T47D (cell line): ENCODE data around the gene RAB40C.

ENCODE experiments used
- DNase-seq, 2 experiments: peaks; one replicate each; pipeline versions ENCODE4 v3.0.0 to v3.0.0-alpha.2; 2011 to 2012; ENCODE audit warnings: low read depth in 1 of 2, low spot score in 1 of 2
- JUND ChIP-seq: IDR thresholded peaks from 2 replicates; pipeline ENCODE4 v1.6.1; 2012; ENCODE audit warnings: low read depth
- in situ Hi-C: cut with HindIII; loops from 2 replicates; pipeline ENCODE4 v1.10.0; 2016; ENCODE audit warnings: low sequenced_read_pairs, low pct_unique_long_range_greater_than_20kb

Gene RAB40C

DNA sequence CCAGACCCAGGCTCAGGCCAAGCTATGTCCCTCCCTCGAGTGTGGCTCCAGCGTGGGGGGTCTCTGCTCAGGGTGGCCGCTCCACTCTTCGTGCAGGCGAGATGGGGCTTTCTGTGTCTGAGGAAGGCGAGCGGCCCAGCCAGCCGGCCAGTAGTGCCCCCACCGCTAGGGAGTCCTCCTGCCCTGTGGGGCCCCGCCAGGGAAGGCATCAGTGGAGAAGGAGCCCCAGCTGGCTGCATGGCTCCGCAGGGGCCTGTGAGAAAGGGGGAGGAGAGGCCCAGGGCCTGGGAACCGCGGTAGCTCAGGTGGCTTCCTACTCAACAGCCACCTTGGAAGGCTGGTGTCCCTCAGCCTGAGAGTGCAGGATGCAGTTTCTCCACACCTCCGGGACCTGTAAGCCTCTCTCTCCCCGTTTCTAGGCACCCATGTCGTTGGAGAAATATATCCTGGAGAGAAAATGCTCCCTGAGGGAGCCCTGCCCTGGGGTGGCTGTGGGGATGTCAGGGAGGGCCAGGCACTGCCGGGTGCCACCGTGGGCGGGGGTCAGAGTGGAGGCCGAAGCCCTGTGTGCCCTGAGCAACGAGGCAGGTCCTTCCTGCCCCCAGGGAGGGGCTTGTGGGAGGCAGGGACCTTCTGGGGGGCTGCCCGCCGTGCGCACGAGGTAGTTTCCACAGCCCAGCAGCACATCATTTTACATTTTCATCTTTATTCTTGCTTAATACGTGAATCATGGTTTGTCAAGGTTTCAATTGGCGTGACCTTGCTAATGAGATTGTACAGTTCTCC, 16.8 kb upstream of the RAB40C start:
- in situ Hi-C loops, result no loop called here
- TF ChIP-seq JUND, result no peak
- no peak for DNase-seq

DNA sequence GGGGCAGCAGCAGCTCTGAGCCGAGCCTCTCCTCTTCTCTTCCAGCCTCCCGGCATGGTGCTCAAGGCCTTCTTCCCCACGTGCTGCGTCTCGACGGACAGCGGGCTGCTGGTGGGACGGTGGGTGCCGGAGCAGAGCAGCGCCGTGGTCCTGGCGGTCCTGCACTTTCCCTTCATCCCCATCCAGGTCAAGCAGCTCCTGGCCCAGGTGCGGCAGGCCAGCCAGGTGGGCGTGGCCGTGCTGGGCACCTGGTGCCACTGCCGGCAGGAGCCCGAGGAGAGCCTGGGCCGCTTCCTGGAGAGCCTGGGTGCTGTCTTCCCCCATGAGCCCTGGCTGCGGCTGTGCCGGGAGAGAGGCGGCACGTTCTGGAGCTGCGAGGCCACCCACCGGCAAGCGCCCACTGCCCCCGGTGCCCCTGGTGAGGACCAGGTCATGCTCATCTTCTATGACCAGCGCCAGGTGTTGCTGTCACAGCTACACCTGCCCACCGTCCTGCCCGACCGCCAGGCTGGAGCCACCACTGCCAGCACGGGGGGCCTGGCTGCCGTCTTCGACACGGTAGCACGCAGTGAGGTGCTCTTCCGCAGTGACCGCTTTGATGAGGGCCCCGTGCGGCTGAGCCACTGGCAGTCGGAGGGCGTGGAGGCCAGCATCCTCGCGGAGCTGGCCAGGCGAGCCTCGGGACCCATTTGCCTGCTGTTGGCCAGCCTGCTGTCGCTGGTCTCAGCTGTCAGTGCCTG, 15.7 kb upstream of the RAB40C start:
- DNase-seq, result no peak
- TF ChIP-seq JUND, result no peak
- in situ Hi-C loops, result no loop called here

DNA sequence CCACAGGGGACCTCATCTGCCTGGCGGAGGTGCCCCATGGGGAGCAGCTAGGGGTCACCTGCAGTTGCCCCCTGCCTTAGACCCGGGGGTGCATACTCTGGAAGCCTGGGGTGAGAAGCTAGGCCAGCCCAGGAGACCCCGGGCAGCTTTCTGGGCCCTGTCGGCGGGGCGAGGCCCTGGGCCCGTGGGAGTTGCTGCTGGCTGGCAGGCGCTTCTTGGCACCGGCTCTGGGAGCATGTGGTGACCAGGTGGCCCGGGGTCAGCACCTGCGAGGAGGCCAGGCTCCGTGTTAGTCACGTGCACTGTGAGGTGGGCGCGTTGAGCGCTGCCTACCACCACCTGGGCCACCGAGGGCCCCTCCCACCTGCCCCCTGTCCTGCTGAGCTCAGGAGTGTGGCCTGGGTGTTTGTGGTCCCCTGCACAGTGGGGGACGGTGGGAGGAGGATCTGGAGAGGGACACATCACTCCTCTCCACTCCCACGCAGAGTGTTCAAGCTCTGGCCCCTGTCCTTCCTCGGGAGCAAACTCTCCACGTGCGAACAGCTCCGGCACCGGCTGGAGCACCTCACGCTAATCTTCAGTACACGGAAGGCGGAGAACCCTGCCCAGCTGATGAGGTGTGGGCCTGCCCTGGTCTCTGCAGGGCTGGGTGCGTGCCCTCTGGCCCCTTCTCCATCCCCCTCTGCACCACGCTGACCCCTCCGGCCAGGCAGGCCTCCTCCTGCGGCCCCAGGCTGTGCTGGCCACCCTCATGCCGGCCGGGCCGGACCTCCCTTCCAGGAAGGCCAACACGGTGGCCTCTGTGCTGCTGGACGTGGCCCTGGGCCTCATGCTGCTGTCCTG, 14.3 kb upstream of the RAB40C start:
- DNase-seq, result no peak
- in situ Hi-C loops, result no loop called here
- no peak for TF ChIP-seq JUND

DNA sequence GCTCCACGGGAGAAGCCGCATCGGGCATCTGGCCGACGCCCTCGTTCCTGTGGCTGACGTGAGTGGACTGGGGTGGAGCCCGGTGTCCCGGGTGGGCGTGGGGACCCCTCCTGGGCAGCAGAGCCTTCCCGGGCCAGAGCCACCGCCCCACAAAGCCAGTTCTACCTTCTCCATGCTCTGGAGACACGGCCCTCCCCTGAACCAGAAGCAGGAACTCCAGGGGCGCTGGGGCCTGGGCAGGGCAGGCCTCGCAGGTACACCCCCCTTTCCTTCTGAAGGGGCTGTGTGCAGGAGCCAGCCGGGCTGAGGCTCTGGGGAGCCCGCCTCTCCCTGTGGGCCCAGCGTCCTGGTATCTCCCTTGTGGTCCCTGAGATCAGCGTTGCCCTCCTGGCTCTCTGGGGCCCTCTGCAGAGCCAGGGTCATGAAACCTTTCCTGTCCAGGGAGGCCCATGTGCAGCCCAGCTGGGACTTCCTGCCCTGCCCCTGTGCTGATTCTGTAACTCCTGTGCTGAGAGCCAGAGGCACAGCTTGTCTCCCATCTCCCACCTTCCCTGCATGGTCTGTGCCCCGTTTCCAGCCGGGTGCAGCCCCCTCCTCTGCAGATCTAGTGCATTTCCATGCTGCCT, 13.6 kb upstream of the RAB40C start:
- no peak for DNase-seq
- in situ Hi-C loops, result no loop called here
- no peak for TF ChIP-seq JUND

DNA sequence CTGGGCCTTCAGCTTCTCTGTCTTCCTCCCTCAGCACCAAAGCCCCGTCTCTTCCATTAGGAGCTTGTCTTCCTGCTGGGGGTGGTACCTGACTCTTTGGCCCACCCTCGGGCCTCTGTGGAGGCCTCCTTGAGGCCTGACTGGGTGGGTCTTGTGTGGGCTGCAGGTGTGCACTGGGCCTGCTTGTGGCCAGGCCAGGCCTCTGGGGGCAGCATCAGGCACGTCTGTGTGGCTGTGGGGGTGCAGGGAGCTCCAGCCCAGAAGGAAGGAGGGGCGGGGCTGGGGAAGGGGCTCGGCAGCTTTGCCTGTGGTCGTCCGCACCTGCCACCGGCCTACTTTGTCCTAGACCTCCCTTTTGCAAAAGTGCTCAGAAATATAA, 13.1 kb upstream of the RAB40C start:
- no peak for TF ChIP-seq JUND
- in situ Hi-C loops, result no loop called here
- no peak for DNase-seq

DNA sequence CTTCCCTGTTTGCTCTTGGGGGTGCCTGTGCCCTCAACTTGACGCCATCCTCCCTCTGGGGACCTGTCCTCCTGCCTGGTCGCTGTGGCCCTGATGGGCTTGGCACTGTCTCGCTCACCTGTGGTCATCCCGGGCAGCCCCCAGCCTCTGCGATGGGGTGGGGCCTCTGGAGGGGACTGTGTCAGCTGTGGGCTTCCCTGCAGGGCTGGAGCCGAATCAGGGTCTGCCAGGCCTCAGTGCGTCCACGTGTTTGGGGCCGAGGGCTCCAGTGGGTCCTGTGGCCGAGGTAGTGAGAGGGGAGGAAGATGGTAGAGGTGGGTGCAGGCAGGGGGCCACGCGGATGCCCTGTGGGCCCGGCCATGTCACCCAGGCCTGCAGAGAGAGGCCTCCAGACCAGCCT, 12.1 kb upstream of the RAB40C start:
- no peak for TF ChIP-seq JUND
- no peak for DNase-seq
- in situ Hi-C loops, result no loop called here

DNA sequence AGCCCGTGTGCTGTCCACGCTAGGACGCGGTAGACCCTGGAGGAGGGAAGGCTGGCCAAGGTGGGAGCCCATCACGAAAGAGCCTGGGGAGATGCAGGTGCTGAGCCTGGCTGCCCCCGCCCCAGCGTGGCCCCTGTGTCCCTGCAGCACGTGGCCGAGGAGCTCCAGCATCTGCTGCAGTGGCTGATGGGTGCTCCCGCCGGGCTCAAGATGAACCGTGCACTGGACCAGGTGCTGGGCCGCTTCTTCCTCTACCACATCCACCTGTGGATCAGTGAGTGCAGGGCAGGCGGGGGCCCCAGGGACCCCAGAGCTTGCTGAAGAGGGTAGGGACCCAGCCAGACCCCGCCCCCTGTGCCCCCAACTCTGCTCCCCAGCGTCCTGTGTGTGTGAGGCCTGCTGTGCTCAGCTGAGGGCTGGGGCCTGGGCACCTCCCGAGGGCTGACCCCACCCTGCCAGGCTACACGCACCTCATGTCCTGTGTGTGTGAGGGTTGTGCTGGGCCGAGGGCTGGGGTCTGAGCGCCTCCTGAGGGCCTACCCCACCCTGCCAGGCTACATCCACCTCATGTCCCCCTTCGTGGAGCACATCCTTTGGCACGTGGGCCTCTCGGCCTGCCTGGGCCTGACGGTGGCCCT, 11.5 kb upstream of the RAB40C start:
- no peak for TF ChIP-seq JUND
- in situ Hi-C loops, result no loop called here
- DNase-seq, result no peak

DNA sequence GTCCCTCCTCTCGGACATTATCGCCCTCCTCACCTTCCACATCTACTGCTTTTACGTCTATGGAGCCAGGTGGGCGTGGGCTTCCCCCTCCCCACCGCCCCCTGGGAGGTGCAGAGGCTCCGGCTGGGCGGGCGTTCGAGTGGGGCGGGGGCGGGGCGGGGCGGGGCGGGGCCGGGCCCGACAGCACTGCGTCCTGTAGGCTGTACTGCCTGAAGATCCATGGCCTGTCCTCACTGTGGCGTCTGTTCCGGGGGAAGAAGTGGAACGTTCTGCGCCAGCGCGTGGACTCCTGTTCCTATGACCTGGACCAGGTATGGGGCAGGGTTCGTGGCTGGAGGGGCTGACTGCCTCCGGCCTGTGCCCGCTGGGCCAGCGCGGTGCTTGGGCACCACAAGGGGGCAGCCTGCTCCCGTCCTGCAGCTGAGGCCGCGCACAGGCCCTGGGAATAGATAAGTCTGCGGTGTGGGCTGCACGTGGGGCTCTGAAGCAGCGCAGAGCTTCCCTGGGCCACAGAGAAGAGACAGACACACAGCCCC, 10.9 kb upstream of the RAB40C start:
- no peak for DNase-seq
- no peak for TF ChIP-seq JUND
- in situ Hi-C loops, result no loop called here

DNA sequence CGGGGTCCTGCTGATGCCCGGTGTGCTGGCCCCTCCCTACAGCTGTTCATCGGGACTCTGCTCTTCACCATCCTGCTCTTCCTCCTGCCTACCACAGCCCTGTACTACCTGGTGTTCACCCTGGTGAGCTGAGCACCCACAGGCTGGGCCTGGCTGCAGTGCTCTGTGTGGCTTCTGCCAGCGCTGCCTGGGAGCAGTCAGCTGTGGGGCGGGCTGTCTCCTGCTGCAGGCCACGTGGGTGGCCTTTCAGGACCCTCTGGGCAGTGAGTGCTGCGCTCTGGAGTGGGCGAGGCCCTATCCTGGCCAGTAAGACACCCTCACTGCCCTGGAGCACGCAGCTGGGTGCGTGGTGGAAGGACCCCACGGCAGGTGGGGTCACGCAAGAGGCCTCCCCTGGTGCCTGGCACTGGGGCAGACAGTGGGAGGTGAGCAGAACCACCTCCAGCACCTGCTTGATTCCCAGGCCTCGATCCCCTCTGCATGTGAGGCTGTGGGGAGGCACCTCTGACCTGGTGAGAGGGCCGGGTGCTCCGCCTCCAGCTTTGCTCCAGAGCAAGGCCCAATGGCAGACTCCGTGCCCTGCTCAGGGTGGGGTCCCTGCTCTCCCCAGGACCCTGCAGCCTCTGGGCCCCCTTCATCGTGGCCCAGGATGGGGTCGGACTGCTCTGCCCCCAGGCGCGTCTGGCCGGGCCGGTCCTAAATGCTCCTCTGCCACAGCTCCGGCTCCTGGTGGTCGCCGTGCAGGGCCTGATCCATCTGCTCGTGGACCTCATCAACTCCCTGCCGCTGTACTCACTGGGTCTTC, 9.5 kb upstream of the RAB40C start:
- in situ Hi-C loops, result no loop called here
- no peak for DNase-seq
- TF ChIP-seq JUND, result no peak

DNA sequence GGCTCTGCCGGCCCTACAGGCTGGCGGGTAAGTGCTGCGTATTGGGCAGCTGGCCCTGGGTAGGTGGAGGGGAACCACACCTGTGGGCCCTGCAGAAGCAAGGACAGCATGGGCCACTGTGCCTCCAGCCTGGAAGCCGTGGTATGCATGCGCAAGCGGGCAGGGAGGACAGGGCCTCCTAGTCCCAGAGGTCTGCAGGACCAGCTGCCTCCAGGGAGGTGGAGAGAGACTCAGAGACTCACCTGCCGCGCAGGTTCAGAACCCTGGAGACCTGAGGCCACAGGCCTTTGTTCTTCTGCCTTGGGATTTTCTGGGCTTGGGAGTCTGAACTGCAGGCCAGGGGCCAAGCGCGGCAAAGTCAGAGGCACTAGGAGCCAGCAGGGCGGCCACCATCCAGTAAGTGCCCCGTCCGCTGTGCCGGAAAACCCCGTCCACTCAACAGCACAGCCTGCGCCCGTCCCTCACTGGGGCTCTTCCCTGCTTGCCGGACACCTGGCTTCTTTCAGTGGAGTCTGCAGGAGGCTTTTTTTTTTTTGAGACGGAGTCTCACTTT, 8.8 kb upstream of the RAB40C start:
- in situ Hi-C loops, result no loop called here
- TF ChIP-seq JUND, result no peak
- no peak for DNase-seq

DNA sequence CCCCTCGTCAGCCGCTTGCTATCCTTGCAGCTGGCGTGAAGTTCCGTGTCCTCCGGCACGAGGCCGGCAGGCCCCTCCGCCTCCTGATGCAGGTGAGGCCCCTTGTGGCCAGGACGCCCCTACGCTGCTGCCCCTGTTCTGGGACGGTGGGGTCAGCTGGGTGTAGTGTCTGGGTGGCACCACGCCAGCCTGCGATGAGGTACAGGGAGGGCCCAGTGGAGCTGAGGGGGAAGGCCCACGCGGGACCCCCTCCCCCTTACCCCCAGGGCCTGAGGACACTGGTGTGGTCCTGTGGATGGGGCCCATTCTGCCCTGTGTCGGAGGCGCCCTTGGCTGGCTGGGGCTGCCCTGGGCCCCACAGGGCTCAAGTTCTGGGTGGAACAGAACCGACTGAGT, 7.7 kb upstream of the RAB40C start:
- in situ Hi-C loops, result no loop called here
- no peak for DNase-seq
- no peak for TF ChIP-seq JUND
